ENCODE data around the gene SAMD13. TPM values are rescaled to one million over a fixed set of nuclear protein-coding genes. Genes with fewer than 3 reads are reported as not detected.

The SAMD13 gene
- total RNA-seq, 1 donor from 2014 or later, result 1.6 TPM

GRCh38 chr1:84277343-84278059, 24.0 kb upstream of the SAMD13 start:
- DNase-seq (no peak), ATAC-seq (no peak)
- Histone ChIP-seq H3K4me3 (no peak overlapping the region), H3K27me3 (no peaks in the 10 kb centered on the region), H3K36me3 (no peaks in the 10 kb centered on the region), H3K27ac (no peak overlapping the region), H3K9me3 (no peaks in the 10 kb centered on the region), H3K4me1 (no peaks in the 10 kb centered on the region)
- intact Hi-C loops (cut with DNase I), result no loop called here
- TF ChIP-seq CTCF (IDR thresholded peaks at IDR 0.05), result no peak

- TF ChIP-seq CTCF (IDR thresholded peaks at IDR 0.05), result no peak
- H3K27ac ChIP-seq, result no peak overlapping the region
- no peak overlapping the region for H3K4me3 ChIP-seq
- H3K9me3 ChIP-seq, result no peaks in the 10 kb centered on the region
- no peaks in the 10 kb centered on the region for H3K36me3 ChIP-seq
- H3K27me3 ChIP-seq, result no peaks in the 10 kb centered on the region
- ATAC-seq (no peak), DNase-seq (no peak)
- intact Hi-C loops (cut with DNase I), result no loop called here
- no peaks in the 10 kb centered on the region for H3K4me1 ChIP-seq
Measured at GRCh38 chr1:84278905-84279304, 22.6 kb upstream of the SAMD13 start.

GRCh38 chr1:84280912-84281311, 20.6 kb upstream of the SAMD13 start:
- DNase-seq (no peak), ATAC-seq (no peak)
- no peak overlapping the region for H3K27ac ChIP-seq
- no peaks in the 10 kb centered on the region for H3K27me3 ChIP-seq
- intact Hi-C loops (cut with DNase I), result no loop called here
- H3K4me1 ChIP-seq, result no peaks in the 10 kb centered on the region
- no peaks in the 10 kb centered on the region for H3K9me3 ChIP-seq
- H3K4me3 ChIP-seq, result no peak overlapping the region
- no peak for TF ChIP-seq CTCF (IDR thresholded peaks at IDR 0.05)
- H3K36me3 ChIP-seq, result no peaks in the 10 kb centered on the region

- Histone ChIP-seq H3K27me3 (no peaks in the 10 kb centered on the region), H3K4me1 (no peaks in the 10 kb centered on the region), H3K4me3 (no peak overlapping the region), H3K9me3 (no peaks in the 10 kb centered on the region), H3K36me3 (no peaks in the 10 kb centered on the region), H3K27ac (no peak overlapping the region)
- intact Hi-C loops (cut with DNase I), result no loop called here
- ATAC-seq (no peak), DNase-seq (no peak)
- TF ChIP-seq CTCF (IDR thresholded peaks at IDR 0.05), result no peak
Measured at GRCh38 chr1:84282780-84283333, 18.7 kb upstream of the SAMD13 start.

GRCh38 chr1:84283381-84283780, 18.1 kb upstream of the SAMD13 start:
- no peaks in the 10 kb centered on the region for H3K4me1 ChIP-seq
- H3K36me3 ChIP-seq, result no peaks in the 10 kb centered on the region
- H3K27me3 ChIP-seq, result no peaks in the 10 kb centered on the region
- ATAC-seq, result no peak
- intact Hi-C loops (cut with DNase I), result no loop called here
- H3K9me3 ChIP-seq, result no peaks in the 10 kb centered on the region
- no peak for DNase-seq
- H3K27ac ChIP-seq, result no peak overlapping the region
- H3K4me3 ChIP-seq, result no peak overlapping the region
- no peak for TF ChIP-seq CTCF (IDR thresholded peaks at IDR 0.05)
